Activated CD4-positive, alpha-beta T cell treated with anti-CD3 and anti-CD28 coated beads, Interleukin-2, amount 10 ng/mL, durations not matched to agents 7 days and 5 days (primary cell): ENCODE data around the gene ADAM8. TPM values are rescaled to one million over a fixed set of nuclear protein-coding genes. Genes with fewer than 3 reads are reported as not detected.

Experiments
- CTCF ChIA-PET: fragments of 350-600 bp; sonication (Branson Sonifier 250); formaldehyde crosslinking; loops from one replicate; lab custom pipeline; 2021; ENCODE audit warnings: antibody characterized with exemption; lab: Charles Lee
- POLR2A ChIA-PET: fragments of 350-600 bp; sonication (Branson Sonifier 250); formaldehyde crosslinking; loops from one replicate; lab custom pipeline; 2021; ENCODE audit warnings: antibody characterized with exemption; lab: Charles Lee
- DNase-seq: peaks from one replicate; pipeline ENCODE4 v3.0.0-alpha.2; 2020
- H3K27ac Mint-ChIP-seq: one replicate; pipeline ENCODE4 v1.8.0; 2021; ENCODE audit warnings: mild to moderate bottlenecking, moderate library complexity, mixed read lengths
- H3K27me3 Mint-ChIP-seq: one replicate; pipeline ENCODE4 v1.8.0; 2021; ENCODE audit warnings: mixed read lengths
- H3K36me3 Mint-ChIP-seq: one replicate; pipeline ENCODE4 v1.8.0; 2021; ENCODE audit warnings: low read depth, mixed read lengths
- H3K4me1 Mint-ChIP-seq: one replicate; pipeline ENCODE4 v1.8.0; 2021; ENCODE audit warnings: mixed read lengths
- H3K4me3 Mint-ChIP-seq: one replicate; pipeline ENCODE4 v1.8.0; 2021; ENCODE audit warnings: mild to moderate bottlenecking, moderate library complexity, mixed read lengths
- H3K9me3 Mint-ChIP-seq: one replicate; pipeline ENCODE4 v1.8.0; 2021; ENCODE audit warnings: mixed read lengths
- total RNA-seq, 2 experiments: library from RNA; stranded (reverse); gene quantifications; one replicate each; pipeline ENCODE4 v1.2.3, GENCODE V29; 2021

ADAM8 gene
- total RNA-seq, 2 experiments from 2014 or later = 123 to 153 TPM

DNA sequence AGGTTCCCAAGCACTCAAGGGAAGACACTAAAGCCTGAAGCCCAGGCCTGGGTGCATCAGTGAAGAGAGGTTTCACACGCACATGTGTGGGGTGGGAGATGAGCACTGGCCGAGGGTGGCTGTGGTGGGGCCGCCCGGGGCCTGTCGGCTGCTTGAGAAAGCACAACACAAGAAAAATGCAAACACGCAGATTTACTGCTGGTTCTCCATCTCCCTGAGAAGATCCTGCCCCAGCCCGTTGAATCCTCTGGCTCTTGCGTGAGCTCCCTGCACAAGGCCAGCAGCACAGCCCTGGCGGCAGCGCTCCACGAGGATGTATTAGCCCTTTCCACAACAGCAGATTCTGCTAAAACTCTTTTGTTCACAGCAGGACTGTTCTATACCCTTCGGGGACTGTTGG lies 38.2 kb upstream of the ADAM8 start:
- Mint-ChIP-seq H3K27ac (no peak overlapping the region), H3K27me3 (peaks cover 5% of the 10 kb centered on the region), H3K9me3 (no peaks in the 10 kb centered on the region), H3K4me3 (no peak overlapping the region), H3K36me3 (peaks cover 17% of the 10 kb centered on the region), H3K4me1 (peaks cover 10% of the 10 kb centered on the region)
- ChIA-PET POLR2A (no interaction called here), CTCF (interaction anchor here (1.2 to 2.0 kb wide), 3 partner anchors 15 to 47 kb away, joined by 4 to 6 read pairs (median 5); no protein-coding TSS in a partner anchor)
- DNase-seq = no peak

- Mint-ChIP-seq H3K4me3 (no peak overlapping the region), H3K27ac (no peak overlapping the region), H3K9me3 (no peaks in the 10 kb centered on the region), H3K4me1 (peaks cover 7% of the 10 kb centered on the region), H3K27me3 (no peaks in the 10 kb centered on the region), H3K36me3 (peaks cover 17% of the 10 kb centered on the region)
- ChIA-PET CTCF (no interaction called here), POLR2A (no interaction called here)
- DNase-seq = no peak
Measured at GRCh38 chr10:133313192-133313591, 36.5 kb upstream of the ADAM8 start.

- no peaks in the 10 kb centered on the region for H3K27me3 Mint-ChIP-seq
- peaks cover 9% of the 10 kb centered on the region for H3K4me1 Mint-ChIP-seq
- H3K4me3 Mint-ChIP-seq = no peak overlapping the region
- DNase-seq = no peak
- ChIA-PET CTCF (no interaction called here), POLR2A (no interaction called here)
- H3K9me3 Mint-ChIP-seq = no peaks in the 10 kb centered on the region
- H3K36me3 Mint-ChIP-seq = peaks cover 18% of the 10 kb centered on the region
- H3K27ac Mint-ChIP-seq = no peak overlapping the region
Measured at GRCh38 chr10:133312769-133313145, 36.1 kb upstream of the ADAM8 start.

GRCh38 chr10:133312016-133312768 lies 35.5 kb upstream of the ADAM8 start:
- no peak for DNase-seq

GRCh38 chr10:133311570-133311969 lies 34.9 kb upstream of the ADAM8 start:
- Mint-ChIP-seq H3K36me3 (peaks cover 19% of the 10 kb centered on the region), H3K9me3 (no peaks in the 10 kb centered on the region), H3K4me3 (no peak overlapping the region), H3K27me3 (no peaks in the 10 kb centered on the region), H3K4me1 (peaks cover 20% of the 10 kb centered on the region), H3K27ac (no peak overlapping the region)
- POLR2A ChIA-PET = no interaction called here
- CTCF ChIA-PET = interaction anchor here (1.3 kb wide), 1 partner anchor 53 kb away, joined by 3 read pairs; no protein-coding TSS in a partner anchor
- no peak for DNase-seq

More at GRCh38 chr10:133312016-133312768, 35.5 kb upstream of the ADAM8 start:
- no peak overlapping the region for H3K27ac Mint-ChIP-seq
- no peaks in the 10 kb centered on the region for H3K27me3 Mint-ChIP-seq
- peaks cover 15% of the 10 kb centered on the region for H3K4me1 Mint-ChIP-seq
- peaks cover 19% of the 10 kb centered on the region for H3K36me3 Mint-ChIP-seq
- no peaks in the 10 kb centered on the region for H3K9me3 Mint-ChIP-seq
- CTCF ChIA-PET = interaction anchor here (1.3 kb wide), 1 partner anchor 54 kb away, joined by 3 read pairs; no protein-coding TSS in a partner anchor
- POLR2A ChIA-PET = no interaction called here
- H3K4me3 Mint-ChIP-seq = no peak overlapping the region

GRCh38 chr10:133310789-133311188 lies 34.1 kb upstream of the ADAM8 start:
- Mint-ChIP-seq H3K27me3 (no peaks in the 10 kb centered on the region), H3K9me3 (no peaks in the 10 kb centered on the region), H3K36me3 (peaks cover 19% of the 10 kb centered on the region), H3K27ac (no peak overlapping the region), H3K4me3 (no peak overlapping the region), H3K4me1 (peaks cover 20% of the 10 kb centered on the region)
- no peak for DNase-seq
- ChIA-PET POLR2A (no interaction called here), CTCF (interaction anchor here (1.3 kb wide), 2 partner anchors 52 to 69 kb away, joined by 3 read pairs; no protein-coding TSS in a partner anchor)

GRCh38 chr10:133310399-133310755 lies 33.7 kb upstream of the ADAM8 start:
- Mint-ChIP-seq H3K4me1 (peaks cover 21% of the 10 kb centered on the region), H3K4me3 (no peak overlapping the region), H3K27me3 (no peaks in the 10 kb centered on the region), H3K27ac (no peak overlapping the region), H3K9me3 (no peaks in the 10 kb centered on the region), H3K36me3 (peaks cover 19% of the 10 kb centered on the region)
- CTCF ChIA-PET = interaction anchor here (1.3 kb wide), 1 partner anchor 69 kb away, joined by 3 read pairs; no protein-coding TSS in a partner anchor
- no peak for DNase-seq
- POLR2A ChIA-PET = no interaction called here

DNA sequence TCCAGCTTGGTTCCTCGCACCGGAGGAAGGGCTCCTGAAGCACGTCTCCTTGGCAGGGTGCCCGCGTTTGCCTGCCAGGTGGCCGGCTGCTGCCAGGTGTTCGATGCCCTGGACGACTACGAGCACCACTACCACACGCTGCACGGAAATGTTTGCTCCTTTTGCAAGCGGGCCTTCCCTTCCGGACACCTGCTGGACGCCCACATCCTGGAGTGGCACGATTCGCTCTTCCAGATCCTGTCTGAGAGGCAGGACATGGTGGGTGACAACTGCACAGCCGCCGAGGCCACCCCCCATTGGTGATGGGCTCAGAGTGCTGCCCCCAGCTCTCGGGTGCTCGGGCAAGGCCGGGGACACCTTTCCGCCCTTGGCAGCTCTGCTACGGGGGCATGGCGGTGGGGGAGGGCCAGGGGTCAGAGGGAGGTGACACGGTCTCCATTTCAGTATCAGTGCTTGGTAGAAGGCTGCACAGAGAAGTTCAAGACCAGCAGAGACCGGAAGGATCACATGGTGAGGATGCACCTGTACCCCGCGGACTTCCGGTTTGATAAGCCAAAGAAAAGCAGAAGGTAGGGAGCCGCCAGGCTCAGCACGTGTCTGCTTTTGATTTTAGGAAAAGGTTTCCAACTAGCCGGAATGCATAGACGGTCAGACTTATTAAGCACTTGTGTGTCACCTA lies 33.2 kb upstream of the ADAM8 start:
- peaks cover 19% of the 10 kb centered on the region for H3K36me3 Mint-ChIP-seq
- peaks cover 21% of the 10 kb centered on the region for H3K4me1 Mint-ChIP-seq
- peak overlapping the region; percentile 72 for H3K27ac Mint-ChIP-seq
- ChIA-PET POLR2A (no interaction called here), CTCF (interaction anchor here (1.3 kb wide), 1 partner anchor 69 kb away, joined by 3 read pairs; no protein-coding TSS in a partner anchor)
- H3K4me3 Mint-ChIP-seq = peak overlapping the region; percentile 66
- H3K27me3 Mint-ChIP-seq = no peaks in the 10 kb centered on the region
- no peak for DNase-seq
- no peaks in the 10 kb centered on the region for H3K9me3 Mint-ChIP-seq

GRCh38 chr10:133309100-133309719 lies 32.5 kb upstream of the ADAM8 start:
- ChIA-PET POLR2A (no interaction called here), CTCF (no interaction called here)
- Mint-ChIP-seq H3K4me1 (peaks cover 24% of the 10 kb centered on the region), H3K27me3 (no peaks in the 10 kb centered on the region), H3K36me3 (peaks cover 19% of the 10 kb centered on the region), H3K27ac (peak overlapping the region; percentile 89), H3K4me3 (peak overlapping the region; percentile 66), H3K9me3 (no peaks in the 10 kb centered on the region)
- DNase-seq = peak; percentile 88

- H3K27me3 Mint-ChIP-seq = no peaks in the 10 kb centered on the region
- peak within 1 kb of the TSS; percentile 99 for H3K27ac Mint-ChIP-seq
- ChIA-PET CTCF (interaction anchor here (0.7 to 2.1 kb wide), 7 partner anchors 14 to 79 kb away, joined by 3 to 14 read pairs (median 5); no protein-coding TSS in a partner anchor), POLR2A (no interaction called here)
- peak within 1 kb of the TSS; percentile 96 for H3K4me3 Mint-ChIP-seq
- H3K36me3 Mint-ChIP-seq = peaks cover 19% of the 10 kb centered on the region
- H3K4me1 Mint-ChIP-seq = peaks cover 27% of the 10 kb centered on the region
- peak; percentile 88 for DNase-seq
- H3K9me3 Mint-ChIP-seq = no peaks in the 10 kb centered on the region
Measured at GRCh38 chr10:133308421-133309099, 31.9 kb upstream of the ADAM8 start, which contains the start of the genes TUBGCP2 and ZNF511. Gene TUBGCP2, minus strand, starts transcription at chr10:133308872. Its CDS starts 5,931 bp downstream, at chr10:133302941. Gene ZNF511, plus strand, starts transcription at chr10:133308914. Its CDS starts 30 bp downstream, at chr10:133308944.

DNA sequence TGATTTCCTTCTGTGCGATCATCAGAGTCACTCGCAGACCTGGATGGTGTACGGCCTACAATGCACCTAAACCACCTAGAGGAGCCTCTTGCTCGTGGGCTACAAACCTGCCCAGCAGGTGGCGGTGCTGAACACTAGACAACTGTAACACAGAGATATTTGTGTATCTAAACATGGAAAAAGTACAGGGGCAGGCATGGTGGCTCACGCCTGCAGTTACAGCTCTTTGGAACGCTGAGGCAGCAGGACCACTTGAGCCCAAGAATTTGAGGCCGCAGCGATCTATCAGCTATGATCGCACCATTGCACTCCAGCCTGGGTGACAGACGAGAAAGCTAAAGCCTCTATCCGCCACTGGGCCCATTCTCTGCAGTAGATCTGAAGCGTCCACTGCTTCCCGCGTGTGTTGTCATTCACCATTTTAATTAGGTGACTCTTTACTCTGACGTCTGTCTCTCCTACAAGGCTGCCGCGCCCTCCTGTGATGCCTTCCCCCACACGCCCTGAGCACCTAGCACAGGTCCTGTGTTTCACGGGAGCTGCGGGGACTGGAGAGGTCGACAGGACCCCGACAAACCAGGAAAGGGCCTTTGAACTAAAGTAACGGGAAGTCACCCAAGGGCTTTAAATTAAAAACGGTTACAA lies 31.2 kb upstream of the ADAM8 start:
- H3K4me1 Mint-ChIP-seq = peaks cover 27% of the 10 kb centered on the region
- POLR2A ChIA-PET = no interaction called here
- no peaks in the 10 kb centered on the region for H3K9me3 Mint-ChIP-seq
- H3K4me3 Mint-ChIP-seq = peak overlapping the region; percentile 96
- DNase-seq = peak; percentile 93
- H3K27me3 Mint-ChIP-seq = no peaks in the 10 kb centered on the region
- CTCF ChIA-PET = interaction anchor here (0.7 to 2.1 kb wide), 10 partner anchors 13 to 79 kb away, joined by 3 to 14 read pairs (median 5); partner anchors contain the start of gene CALY
- H3K27ac Mint-ChIP-seq = peak overlapping the region; percentile 99
- peaks cover 17% of the 10 kb centered on the region for H3K36me3 Mint-ChIP-seq
